HG03457 (cell line): ENCODE data around the gene SPRED1.

Source experiments
- ATAC-seq: cut with Tn5 transposase; IDR thresholded peaks from one replicate; pipeline ENCODE4 v1.9.1; 2021; ENCODE audit warnings: moderate number of reproducible peaks; ENCODE audit not compliant: unreplicated experiment

Gene SPRED1

DNA sequence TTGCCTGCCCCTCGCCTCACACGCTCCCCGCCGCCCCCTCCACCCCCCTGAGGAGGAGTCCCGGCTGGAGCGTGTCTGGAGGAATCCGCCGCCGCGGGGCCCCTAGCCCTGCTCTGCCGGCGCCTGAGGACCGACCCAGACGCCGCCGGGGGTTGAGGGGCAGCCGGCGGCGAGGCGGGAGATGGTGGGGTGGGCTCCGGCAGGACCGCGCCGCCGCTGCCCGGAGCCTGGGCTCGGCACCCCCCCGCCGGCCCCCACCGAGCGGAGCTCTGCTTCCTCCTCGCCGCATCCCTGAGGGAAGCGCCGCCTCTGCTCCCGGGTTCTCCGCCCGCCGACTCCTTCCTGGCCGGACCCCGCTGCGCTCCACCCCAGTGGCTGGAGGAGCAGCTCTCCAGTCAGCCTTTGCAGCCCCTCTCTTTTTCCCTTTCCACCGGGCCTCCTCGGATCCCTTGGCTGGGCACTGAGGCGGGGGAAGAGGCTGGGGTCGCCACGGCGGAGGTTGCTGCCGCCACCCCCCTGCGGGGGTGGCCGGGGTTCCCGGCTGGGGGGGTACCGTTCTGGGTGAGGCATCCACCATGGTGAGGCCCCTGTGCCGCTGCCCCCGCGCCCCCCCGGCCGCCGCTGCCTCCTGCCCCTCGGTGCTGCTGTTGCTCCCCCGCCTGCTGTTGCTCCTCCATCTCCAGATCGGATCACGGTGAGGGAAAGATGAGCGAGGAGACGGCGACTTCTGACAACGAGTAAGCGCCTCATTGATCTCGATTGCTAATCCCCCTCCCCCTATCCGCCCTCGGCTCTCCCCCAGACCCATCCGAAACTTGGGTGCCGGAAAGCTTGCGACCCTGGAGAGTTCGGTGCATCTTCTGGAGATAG is at the start of gene SPRED1:
TSS of gene SPRED1 (plus strand) at position 356 of the 870 bp plus-strand sequence. CDS start at position 706, 350 bp downstream.
- peak; percentile 35 for ATAC-seq

DNA sequence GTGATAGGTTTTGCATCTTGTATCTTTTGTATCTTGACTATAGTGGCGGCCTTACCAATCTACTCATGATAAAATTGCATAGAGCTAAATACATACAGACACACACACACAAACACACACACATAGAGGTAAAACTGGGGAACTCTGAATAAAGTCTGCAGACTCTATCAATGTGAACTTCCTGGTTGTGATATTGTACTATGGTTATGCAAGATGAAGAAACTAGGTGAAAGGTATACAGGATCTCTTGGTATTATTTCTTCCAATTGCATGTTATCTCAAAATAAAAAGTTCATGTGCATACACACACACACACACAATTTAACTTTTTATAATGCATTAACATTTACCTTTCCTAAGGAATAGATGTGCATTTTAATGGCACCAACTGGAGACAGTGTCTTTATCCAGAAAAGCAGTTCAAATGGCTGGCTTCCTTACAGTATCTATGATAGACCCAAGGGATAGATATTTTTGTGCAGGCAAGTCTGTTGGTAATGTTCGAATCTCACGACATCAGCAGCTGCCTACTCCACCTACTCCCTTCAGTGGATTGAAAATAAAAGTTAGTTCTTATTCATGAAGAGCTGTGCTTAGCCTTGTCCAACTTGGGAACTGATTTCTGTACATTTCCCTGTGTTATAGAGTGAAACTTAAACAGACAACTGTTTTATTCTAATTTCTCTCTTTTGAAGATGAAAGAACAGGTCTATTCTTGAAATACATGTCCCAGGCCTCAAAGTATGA is 46.9 kb upstream of the SPRED1 start:
- ATAC-seq, result no peak

DNA sequence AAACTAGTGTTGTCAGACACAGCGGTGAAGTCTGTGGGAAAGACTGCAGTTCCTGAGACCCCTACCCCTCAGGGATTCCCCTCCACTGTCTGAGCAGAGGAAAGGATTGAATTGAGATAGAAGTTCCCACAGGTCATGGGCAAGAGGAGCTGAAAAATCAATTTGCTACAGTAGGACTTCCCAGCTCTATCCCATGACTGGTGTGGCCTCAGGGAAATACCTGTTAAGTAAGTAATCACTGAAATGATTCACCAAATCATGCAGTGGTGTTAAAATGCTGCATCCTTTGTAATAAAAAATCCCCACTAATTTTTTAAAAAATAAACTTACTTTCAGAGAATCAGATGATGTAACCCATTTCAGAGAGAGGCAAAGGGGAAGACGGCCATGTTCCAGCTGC is 45.0 kb upstream of the SPRED1 start:
- ATAC-seq, result no peak

DNA sequence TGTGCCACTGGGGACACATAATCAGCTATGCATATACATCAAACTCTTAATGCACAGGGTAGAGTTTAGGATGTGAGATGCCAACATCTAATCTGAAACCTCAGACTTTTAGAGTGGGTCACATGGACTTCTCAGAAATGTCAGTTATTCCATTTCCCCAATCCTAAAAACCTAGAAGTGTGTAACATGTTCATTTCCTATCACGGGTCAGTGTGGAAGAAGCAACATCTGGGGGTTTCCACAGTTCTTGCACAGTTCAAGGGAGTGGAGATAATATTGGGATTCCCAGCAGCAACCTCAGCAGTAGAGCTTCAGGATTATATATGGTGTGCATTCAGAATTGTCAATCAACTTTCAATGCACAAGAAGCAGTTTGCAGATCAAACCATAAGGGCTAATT is 44.4 kb upstream of the SPRED1 start:
- no peak for ATAC-seq

DNA sequence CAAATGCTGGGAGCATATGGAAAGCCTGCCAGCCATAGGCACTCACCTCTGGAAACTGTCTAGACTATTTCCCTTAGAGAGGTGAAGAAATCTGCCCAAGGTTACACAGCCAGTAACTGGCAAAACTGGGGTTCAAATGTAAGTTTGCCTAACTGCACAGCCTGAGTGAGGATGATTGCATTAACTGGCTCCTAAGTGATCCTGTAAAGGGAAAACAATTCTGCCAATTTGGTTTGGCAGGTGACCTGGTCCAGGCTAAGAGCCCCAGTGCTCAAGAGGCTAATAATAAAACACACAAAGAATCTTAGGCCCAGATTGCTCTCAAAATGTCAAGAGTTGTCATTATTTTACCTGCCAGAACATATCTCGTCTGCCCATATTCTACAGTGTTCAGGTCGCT is 43.9 kb upstream of the SPRED1 start:
- no peak for ATAC-seq

DNA sequence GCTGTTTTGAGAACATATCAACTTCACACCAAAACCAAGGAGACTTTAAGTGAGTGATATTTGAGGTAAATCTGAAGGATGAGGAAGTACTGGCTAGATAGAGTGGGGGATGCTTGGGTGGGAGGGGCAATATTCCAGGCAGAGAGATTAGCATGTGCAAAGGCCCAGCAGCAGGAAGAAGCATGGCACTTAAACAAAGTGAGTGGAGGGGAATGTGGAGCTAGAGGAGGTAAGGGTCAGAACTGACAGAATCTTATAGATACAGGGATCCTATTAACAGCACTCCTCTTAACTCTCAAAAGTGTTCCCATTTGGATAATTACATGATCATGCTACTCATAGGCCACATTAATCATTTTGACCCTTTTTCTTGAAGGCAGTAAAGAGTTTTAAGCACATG is 41.4 kb upstream of the SPRED1 start:
- ATAC-seq, result no peak

DNA sequence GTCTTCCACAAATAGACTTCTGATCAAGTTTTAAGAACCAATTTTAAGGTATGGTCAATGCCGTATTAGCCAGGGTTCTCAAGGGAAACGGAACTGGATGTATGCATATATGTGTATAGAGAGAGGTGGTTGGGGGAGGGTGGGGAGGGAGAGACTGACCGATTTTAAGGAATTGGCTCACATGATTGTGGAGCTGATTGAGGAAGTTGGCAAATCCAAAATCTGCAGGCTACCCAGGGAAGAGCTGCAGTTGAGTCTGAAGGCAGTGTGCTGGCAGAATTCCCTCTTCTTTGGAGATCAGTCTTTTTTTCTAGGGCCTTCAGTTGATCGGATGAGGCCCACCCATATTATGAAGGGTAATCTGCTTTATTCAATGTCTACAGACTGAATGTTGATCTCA is 40.8 kb upstream of the SPRED1 start:
- no peak for ATAC-seq

DNA sequence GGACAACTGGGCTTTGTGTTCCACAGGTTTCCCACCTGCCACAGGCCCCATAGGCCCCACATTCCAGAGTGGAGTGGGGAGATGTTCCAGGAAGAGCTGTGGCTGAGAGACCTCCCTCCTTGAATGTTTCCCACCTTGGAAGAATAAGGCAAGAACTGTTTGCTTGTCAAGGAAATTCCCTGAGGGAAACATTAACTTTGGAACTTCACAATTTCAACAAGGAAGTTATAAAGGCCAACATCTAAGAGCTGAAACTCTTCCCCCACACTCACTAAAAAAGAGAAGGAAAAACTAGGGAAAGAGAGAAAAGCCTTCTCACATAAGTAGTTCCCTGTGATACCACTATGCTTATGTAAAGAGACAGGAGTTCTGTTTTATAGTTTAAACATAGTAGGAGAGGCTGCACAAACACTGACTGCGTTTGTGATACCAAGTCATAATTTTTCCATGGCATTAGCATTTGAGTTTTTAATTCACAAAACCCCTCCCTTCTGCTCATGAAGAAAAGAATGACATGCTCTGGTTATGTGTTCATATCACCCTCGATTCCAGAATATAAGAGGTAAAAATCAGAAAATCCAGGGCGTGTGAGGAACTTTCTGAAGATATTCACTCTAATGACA is 39.8 kb upstream of the SPRED1 start:
- ATAC-seq, result no peak

DNA sequence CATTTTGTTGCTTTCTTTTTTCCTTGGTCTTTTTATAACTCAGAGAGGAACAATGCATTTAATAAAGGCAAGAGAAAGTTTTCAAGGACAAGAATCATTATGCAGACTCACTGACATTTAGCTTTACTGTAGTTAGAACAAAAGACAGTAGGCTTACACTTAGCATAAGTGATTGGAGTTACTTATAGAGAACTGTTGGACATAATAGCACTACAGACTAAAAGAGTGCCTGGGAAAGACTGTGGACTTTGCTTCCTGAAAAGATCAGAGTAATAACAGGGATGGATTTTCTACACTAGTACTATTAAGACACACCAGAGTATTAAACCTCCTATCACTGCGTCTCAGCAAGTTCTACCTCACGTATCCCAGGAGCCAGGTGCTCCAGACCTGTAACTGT is 39.3 kb upstream of the SPRED1 start:
- ATAC-seq, result no peak

DNA sequence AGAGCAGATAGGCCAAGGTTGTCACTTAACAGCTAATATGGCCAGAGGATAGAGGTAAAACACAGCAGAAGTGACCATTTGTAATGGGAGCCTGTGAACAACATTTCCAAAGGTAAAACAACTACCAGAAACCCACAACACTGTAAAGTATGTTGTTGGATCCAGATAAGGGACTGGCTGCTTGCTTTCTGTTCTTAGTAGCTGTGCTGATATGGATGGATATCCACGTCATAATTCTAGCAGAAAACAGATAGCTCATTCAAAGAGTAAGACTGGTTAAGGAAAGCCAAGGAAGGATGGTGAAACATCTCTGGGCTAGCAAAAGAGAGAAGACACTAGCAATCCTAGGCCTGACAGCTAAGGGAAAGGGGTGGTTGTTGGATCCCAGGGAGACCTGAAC is 36.9 kb upstream of the SPRED1 start:
- ATAC-seq, result no peak

DNA sequence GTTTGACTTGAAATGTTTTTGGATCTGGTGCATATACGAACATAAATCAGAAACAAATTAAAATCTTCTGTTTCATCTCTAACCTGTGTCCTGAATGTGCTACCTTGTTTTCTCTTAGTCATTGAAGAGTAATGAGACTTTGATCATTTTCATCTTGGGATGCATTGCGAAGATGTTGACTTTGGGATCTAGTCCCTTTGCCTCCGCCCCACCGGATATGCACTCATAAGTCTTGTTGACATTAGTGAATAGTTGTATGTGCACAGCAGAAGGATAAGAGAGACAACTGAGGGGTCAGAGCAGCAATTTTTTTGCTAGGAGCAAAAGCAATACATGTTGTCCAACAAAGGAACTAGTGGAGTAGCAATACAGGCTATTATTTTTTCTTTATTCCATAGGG is 35.9 kb upstream of the SPRED1 start:
- ATAC-seq, result no peak

DNA sequence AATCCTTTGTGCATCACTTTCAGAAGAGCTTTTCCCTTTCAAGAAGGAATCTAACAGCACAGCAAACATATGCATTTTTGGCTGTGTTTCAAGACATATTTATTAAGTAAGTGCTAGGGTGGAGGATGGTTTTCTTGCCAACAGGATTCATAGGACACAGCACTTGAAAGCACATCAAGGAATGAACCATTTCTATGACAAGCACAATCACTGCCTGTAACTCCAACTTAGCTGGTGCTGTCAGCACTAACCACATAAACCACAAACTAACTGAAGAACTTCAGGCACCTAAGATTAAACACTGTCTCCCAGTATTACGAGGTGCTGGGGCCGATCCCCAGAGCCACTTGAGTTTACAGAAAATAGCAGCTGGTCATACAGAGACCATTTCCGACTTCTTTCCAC is 35.4 kb upstream of the SPRED1 start:
- ATAC-seq, result no peak

DNA sequence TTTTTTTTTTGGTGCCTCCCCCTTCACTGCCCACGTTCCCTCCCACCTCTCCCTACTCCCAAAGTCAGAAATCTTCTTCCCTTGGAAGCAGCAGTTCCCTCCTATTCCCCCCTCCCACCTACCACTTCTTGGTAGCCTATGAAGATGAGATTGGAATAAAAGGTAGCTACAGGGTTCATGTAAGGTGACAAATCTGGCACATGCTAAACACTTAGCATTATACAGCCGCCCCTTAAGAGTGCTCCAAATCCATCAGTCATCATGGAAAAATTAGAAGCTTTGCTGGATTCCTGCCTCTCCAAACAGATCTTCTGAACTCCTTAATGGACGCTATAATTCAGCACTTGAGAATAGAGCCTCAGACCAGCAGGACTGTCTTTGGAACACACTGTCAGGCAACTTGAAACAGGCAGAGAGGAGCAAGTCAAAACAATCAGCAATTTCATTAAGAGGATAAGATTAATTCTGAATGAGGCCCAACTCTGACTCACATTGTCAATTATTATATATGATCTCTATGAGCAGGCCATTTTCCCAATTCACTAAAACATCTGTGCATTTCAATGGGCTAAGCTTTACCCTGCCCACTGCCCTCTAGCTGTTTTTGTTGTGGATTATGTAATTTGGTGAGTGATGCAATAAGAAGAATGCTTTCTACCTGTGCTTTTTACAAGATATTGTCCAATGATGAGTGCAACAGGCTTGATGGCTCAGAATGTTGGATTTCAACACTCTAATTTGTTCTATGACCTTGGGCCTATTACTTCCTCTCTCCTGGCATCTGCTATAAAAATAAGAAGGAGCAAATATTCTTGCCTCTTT is 34.6 kb upstream of the SPRED1 start:
- no peak for ATAC-seq

DNA sequence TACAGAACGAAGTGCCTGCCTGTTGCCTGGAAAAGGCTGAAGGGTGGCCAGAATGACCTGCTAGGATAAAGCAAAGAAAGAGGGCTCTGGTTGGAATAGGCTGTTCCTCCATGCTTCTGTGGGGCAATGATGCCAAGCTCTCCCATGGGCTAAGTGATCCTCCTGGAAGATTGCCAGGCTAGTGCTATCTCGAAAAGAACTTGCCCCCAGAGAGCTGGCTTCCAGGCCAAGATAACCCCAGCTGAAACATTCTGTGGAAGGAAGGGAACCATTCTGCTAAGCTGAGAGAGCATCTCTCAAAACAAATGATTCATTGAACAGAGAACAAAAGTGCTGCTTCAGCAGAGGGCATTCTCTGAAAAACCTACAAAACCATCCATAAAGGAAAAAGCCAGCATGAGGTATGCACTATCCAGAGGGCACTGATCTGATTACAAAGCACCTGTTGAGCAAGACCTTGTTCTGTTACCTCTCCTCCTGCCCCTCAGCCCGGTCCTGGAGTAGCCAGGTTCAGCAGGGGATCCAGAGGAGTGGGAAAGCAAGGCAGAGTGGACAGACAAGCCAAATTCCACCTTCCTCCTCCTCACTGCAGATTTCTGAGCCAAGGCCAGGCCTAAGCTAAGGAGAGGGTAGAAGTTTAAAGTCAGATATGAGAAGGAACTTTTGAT is 31.9 kb upstream of the SPRED1 start:
- ATAC-seq, result no peak

DNA sequence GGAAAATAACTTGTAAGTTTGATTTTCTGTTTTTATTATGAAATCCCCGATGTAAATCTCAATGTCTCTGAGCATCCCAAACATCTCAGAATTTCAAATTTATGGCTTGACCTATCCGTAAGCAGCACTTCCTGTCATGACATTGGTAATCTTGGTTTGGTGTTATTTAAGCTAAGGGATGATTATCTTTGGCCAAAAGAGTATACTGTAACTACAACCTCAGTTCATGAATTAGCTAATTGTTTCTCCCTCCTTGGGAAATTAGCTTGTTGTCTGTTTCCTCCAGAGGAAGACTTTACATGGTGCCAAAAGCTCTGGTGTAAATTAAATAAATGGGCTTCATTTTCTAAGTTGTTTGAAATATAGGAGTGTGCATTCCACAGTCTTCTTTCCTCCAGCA is 28.1 kb upstream of the SPRED1 start:
- ATAC-seq, result no peak

DNA sequence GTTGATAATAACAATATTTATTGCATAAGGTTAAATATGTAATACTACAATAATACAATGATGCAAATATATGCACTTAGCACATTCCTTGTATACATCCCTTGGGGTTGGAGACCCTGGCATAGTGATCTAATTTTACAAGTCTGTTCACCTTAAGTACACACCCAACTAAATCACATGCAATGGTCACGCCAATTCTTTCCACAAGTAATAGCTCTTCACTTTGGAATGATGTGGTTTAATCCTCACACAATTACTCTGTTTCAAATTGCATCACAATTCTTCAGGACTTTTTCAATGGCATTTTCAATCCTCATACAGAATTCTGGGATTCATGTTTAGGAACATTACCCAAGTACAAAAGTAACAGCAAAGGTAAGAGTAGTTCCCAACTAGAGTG is 27.3 kb upstream of the SPRED1 start:
- ATAC-seq, result no peak

DNA sequence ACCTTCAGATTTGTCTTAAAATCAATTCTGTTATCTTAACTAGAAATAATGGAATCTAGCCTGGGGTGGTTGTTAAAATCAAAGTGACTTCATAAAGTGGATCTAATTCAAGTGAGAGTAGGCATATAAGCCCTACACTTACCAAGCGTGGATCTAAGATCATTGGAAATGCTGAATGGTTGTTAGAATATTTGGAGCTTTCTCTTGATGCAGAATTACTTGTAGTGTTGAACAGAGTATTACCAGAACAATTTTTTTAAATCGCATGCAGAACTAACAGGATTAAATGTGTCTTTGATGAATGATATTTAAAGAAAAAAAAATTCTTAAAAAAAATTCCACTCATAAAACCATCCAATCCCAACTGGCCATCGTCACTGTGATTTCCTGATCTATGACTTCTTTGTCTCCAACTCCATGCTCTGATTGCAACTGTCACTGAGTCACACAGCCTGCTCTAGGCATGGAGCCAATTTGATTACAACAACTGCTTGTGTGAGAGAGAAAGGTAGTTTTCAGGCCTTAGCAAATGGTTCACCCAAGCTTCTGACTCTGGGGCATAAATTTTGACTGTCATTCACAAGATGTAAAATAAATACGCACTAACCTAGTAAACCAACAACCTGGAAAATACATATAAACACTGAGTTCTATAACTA is 25.9 kb upstream of the SPRED1 start:
- ATAC-seq, result no peak

DNA sequence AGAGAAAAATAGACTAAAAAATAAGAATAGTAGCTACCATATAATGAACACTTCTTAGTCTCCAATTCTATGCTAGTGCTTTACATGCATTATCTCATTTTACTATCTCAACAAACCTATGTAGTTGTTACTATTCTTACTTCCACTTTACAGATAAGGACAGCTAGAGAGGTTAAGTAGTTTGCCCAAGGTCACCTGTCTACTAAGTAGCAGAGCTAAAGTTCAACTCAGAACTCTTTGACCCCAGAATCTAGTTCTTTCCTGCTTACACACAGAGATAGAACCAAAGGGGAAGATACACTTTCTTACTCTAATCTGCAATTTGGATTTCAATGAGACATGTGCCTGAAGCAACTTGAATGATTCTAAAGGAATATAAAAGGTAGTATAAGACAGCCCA is 24.7 kb upstream of the SPRED1 start:
- ATAC-seq, result no peak

DNA sequence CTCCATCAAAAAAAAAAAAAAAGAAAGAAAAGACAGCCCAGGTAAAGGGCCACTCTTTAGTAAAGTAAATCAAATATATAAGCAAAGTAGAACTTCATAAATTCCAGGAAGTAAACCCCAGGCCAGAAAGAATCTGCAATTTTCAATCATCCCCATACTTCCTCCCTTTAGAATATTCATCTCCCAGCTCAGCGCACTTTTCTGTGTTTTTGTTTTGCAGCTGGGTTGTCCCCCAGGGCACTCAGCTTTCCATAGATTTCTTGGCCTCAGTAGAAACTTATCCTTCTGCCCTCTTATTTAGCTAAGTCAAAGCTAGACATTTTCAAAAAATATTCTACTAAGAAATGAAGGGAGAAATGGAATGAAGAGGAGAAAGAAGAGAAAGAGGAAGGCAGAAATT is 24.0 kb upstream of the SPRED1 start:
- ATAC-seq, result no peak

DNA sequence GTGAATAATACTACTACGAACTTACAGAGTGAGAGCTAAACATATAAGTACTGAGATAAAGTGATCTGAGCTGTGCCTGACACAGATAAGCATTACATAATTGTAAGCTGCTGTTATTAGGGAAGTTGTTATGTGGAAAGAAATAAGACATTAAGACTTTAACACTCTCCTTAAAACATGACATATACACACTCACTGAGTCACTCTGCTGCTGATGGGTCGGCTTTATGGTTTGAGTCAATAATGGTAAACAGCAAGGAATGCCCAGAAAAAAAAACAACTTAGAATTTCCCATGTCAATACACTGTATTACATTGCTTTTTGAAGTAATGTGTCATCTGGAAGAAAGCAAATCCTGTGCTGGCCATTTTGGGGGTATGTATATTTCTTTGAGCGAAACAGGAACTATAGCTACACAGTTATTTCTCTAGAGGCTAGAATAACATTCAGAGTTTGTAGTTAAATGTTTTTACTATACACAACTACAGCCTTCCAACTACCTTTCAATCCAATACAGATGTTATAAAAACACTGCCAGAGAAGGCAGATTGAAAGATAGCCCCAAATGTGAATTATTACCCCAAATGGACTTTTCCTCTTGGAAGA is 22.8 kb upstream of the SPRED1 start:
- no peak for ATAC-seq
